HepG2 (cell line): ENCODE measurements around the gene AFAP1L2. TPM values are rescaled to one million over a fixed set of nuclear protein-coding genes. Genes with fewer than 3 reads are reported as not detected.

Experiments used
- ATAC-seq: fragments of 200-7000 bp; cut with Tn5 transposase; 3 replicates; pipeline ENCODE4 v1.9.1; 2020; ENCODE audit warnings: mild to moderate bottlenecking, moderate library complexity
- BruUV-seq: library from RNA; stranded (reverse); fragments of 400-500 nt; replicated peaks from 2 replicates; lab custom pipeline; 2021; lab: Mats Ljungman, UMichigan
- CTCF ChIA-PET: fragments of 300-600 bp; formaldehyde crosslinking; extraction: SDS; loops from one replicate; lab custom pipeline; 2021; ENCODE audit warnings: low total read pairs, inconsistent platforms, low intra/inter-chr PET ratio; lab: Yijun Ruan, JAX
- POLR2A ChIA-PET: fragments of 350-600 bp; sonication (Branson Sonifier 250); formaldehyde crosslinking; loops from one replicate; lab custom pipeline; 2020; ENCODE audit warnings: antibody characterized with exemption, inconsistent platforms; lab: Yijun Ruan, JAX
- DNase-seq: peaks from one replicate; pipeline ENCODE4 v3.0.0-alpha.2; 2015; ENCODE audit warnings: low spot score
- FAIRE-seq: peaks from 3 replicates; lab custom pipeline; 2011; peaks lifted over from hg19 to GRCh38; lab: Jason Lieb, UNC
- H2AFZ ChIP-seq: one replicate; pipeline ENCODE4 v1.6.1; 2011; ENCODE audit warnings: low read length, inconsistent platforms
- H3K27ac ChIP-seq: fragments of 300-600 bp; 3 replicates; pipeline ENCODE4 v1.8.0; 2011; ENCODE audit warnings: mixed run types, mild to moderate bottlenecking, mixed read lengths, low read length, inconsistent platforms; ENCODE audit not compliant: insufficient read depth; ENCODE audit errors: extremely low read length
- H3K27me3 ChIP-seq, 2 experiments: fragments of 200-600 bp in 1 of 2; 2 replicates in 1 of 2; 3 replicates in 1 of 2; pipeline versions ENCODE4 v1.6.0 to v1.8.0; 2011; ENCODE audit warnings: low read length in 2 of 2, mild to moderate bottlenecking in 2 of 2, moderate library complexity in 2 of 2, inconsistent platforms in 1 of 2; ENCODE audit not compliant: insufficient read depth in 2 of 2, control insufficient read depth in 1 of 2
- H3K36me3 ChIP-seq, 2 experiments: fragments of 200-600 bp in 1 of 2; replicated peaks in 1 of 2; 2 replicates in 1 of 2; 3 replicates in 1 of 2; pipeline versions ENCODE4 v1.5.1 to v1.8.0; 2011; ENCODE audit warnings: low read length in 2 of 2, inconsistent platforms in 1 of 2; ENCODE audit not compliant: insufficient read depth in 2 of 2, control insufficient read depth in 1 of 2
- H3K4me1 ChIP-seq: 2 replicates; pipeline ENCODE4 v1.5.1; 2012; ENCODE audit warnings: low read length, inconsistent platforms; ENCODE audit not compliant: insufficient read depth
- H3K4me2 ChIP-seq: 2 replicates; pipeline ENCODE4 v1.6.0; 2011; ENCODE audit warnings: low read depth, low read length, inconsistent platforms
- H3K4me3 ChIP-seq, 3 experiments: fragments of 200-600 bp in 1 of 3; sonication (generic), shearing (Covaris generic) in 1 of 3; replicated peaks in 1 of 3; 2 replicates each; pipeline ENCODE4 v1.5.1; 2011 to 2016; ENCODE audit warnings: low read length in 3 of 3, inconsistent platforms in 2 of 3, low read depth in 2 of 3, mild to moderate bottlenecking in 2 of 3, control low read depth in 1 of 3, mixed read lengths in 1 of 3; ENCODE audit not compliant: insufficient read depth in 1 of 3
- H3K79me2 ChIP-seq: one replicate; pipeline ENCODE4 v1.6.1; 2011; ENCODE audit warnings: low read length, inconsistent platforms; ENCODE audit not compliant: insufficient read depth
- H3K9ac ChIP-seq: 2 replicates; pipeline ENCODE4 v1.6.0; 2011; ENCODE audit warnings: mild to moderate bottlenecking, low read depth, low read length, inconsistent platforms; ENCODE audit not compliant: insufficient read depth
- H3K9me3 ChIP-seq: 2 replicates; pipeline ENCODE4 v1.5.1; 2012; ENCODE audit warnings: mild to moderate bottlenecking, low read length
- H4K20me1 ChIP-seq: 2 replicates; pipeline ENCODE4 v1.6.0; 2011; ENCODE audit warnings: inconsistent platforms, mild to moderate bottlenecking, low read length, moderate library complexity; ENCODE audit not compliant: insufficient read depth
- KLF9 ChIP-seq: IDR thresholded peaks from 2 replicates; pipeline ENCODE4 v1.6.1; 2016; ENCODE audit warnings: low read depth
- STAT5B ChIP-seq: sonication (generic); formaldehyde crosslinking; IDR thresholded peaks from 2 replicates; pipeline ENCODE4 v1.4.0; 2020; ENCODE audit warnings: missing genetic modification reagents
- ZBTB38 ChIP-seq: sonication (generic); formaldehyde crosslinking; IDR thresholded peaks from 2 replicates; pipeline ENCODE4 v1.5.1; 2020; ENCODE audit warnings: mild to moderate bottlenecking, missing genetic modification reagents
- ZNF121 ChIP-seq: sonication (generic); formaldehyde crosslinking; IDR thresholded peaks from 2 replicates; pipeline ENCODE4 v1.5.0; 2020; ENCODE audit warnings: mild to moderate bottlenecking, missing genetic modification reagents
- ZNF343 ChIP-seq: sonication (generic); formaldehyde crosslinking; IDR thresholded peaks from 2 replicates; pipeline ENCODE4 v1.4.0; 2020; ENCODE audit warnings: mild to moderate bottlenecking, missing genetic modification reagents
- ZNF614 ChIP-seq: IDR thresholded peaks from 2 replicates; pipeline ENCODE4 v1.6.1; 2018; ENCODE audit warnings: missing biosample characterization, missing genetic modification reagents, inconsistent platforms, borderline replicate concordance
- ZNF777 ChIP-seq: sonication (generic); formaldehyde crosslinking; IDR thresholded peaks from 2 replicates; pipeline ENCODE4 v1.4.0; 2020; ENCODE audit warnings: missing genetic modification reagents
- WGBS: methylation state at CpG from one replicate; pipeline ENCODE4 v1.1.6; 2017; ENCODE audit warnings: low lambda C conversion rate; 5-methylcytosine and 5-hydroxymethylcytosine counted together
- in situ Hi-C: cut with HindIII; loops from 2 replicates; pipeline ENCODE4 v1.10.0; 2017; ENCODE audit warnings: low pct_unique_long_range_greater_than_20kb; ENCODE audit not compliant: extremely low pct_ligation_motif_present
- intact Hi-C: fragments of 100-400 bp; cut with micrococcal nuclease; formaldehyde crosslinking; loops from one replicate; pipeline ENCODE4 v1.10.0; 2022; ENCODE audit not compliant: unreplicated experiment
- polyA plus RNA-seq, 8 experiments: library from polyadenylated mRNA; depleted of rRNA in 3 of 8; stranded (reverse) in 7 of 8; unstranded in 1 of 8; fragments of >200 nt; fragmentation: Illumina TruSeq in 4 of 8; extraction: Trizol in 4 of 8; gene quantifications; 2 replicates each; pipeline versions ENCODE4 v1.2.1 to v1.2.3, GENCODE V29; 2011 to 2016; ENCODE audit warnings: low read depth in 4 of 8, missing spikeins in 1 of 8, mixed read lengths in 1 of 8; ENCODE audit not compliant: insufficient read depth in 1 of 8
- total RNA-seq, 5 experiments: library from RNA; depleted of rRNA; stranded (reverse); fragments of >200 nt; fragmentation: Illumina TruSeq; extraction: Trizol; gene quantifications; 2 replicates each; pipeline ENCODE4 v1.2.3, GENCODE V29; 2016; ENCODE audit warnings: low read depth in 1 of 5
- TF ChIP-seq, protein P1 (sequence below): sonication (generic); formaldehyde crosslinking; IDR thresholded peaks from 2 replicates; pipeline ENCODE4 v1.5.1; 2020; ENCODE audit warnings: missing genetic modification reagents, mild to moderate bottlenecking, borderline replicate concordance
- TF ChIP-seq, protein P2 (sequence below): sonication (generic); formaldehyde crosslinking; IDR thresholded peaks from 2 replicates; pipeline ENCODE4 v1.9.0; 2021; ENCODE audit warnings: missing genetic modification reagents, borderline replicate concordance
- TF ChIP-seq, protein P3 (sequence below): sonication (generic); formaldehyde crosslinking; IDR thresholded peaks from 2 replicates; pipeline ENCODE4 v1.8.1; 2023; ENCODE audit warnings: mild to moderate bottlenecking, missing genetic modification reagents

Gene AFAP1L2
- total and polyA plus RNA-seq, 2 of the 13 experiments (the other 11 are each of a cell fraction or from before 2014, with no cell fraction given) = not detected

DNA sequence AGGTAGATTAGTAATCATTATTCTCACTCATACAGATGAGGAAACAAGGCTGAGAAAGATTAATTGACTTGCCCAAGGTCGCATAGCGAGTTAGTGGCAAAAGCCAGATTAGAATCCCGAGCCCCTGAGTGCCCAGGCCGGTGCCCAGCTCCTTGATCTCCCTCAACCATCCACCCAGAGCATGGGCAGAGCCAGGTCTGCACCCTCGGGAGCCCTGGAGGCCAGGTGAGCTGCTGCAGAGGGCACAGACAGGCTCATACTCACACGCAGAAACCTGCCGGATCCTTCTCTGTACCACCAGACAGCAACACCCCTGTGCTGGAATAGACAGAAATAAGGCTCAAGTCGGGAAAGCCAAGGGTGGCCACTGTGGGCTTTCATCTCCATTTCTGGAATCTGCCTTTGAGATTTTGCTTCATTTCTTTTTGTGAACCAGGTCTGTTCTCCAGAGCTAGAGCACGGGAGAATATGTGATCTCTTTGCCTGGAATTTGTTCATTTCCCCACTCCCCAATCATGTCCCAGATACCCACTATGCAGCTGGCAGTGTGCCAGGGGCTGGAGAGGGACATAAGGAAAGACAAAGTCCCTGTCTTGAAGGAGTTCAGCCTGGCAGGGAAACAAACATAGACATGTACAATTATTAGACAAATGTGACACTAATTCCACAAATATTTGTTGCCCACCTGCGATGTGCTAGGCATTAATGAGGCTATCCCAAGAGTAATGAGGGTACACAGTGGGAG lies 5.5 kb downstream of the AFAP1L2 start:
- H2AFZ ChIP-seq = no peak overlapping the region
- ATAC-seq (0 out of 3 replicates have a peak, but pooled peaks have one; percentile 38), FAIRE-seq (no peak), DNase-seq (no peak)
- POLR2A ChIA-PET = no interaction called here
- no peak overlapping the region for H3K4me3 ChIP-seq
- H3K36me3 ChIP-seq = no peaks in the 10 kb centered on the region
- CTCF ChIA-PET = no interaction called here
- no peaks in the 10 kb centered on the region for H3K4me1 ChIP-seq
- TF ChIP-seq, protein P1, sequence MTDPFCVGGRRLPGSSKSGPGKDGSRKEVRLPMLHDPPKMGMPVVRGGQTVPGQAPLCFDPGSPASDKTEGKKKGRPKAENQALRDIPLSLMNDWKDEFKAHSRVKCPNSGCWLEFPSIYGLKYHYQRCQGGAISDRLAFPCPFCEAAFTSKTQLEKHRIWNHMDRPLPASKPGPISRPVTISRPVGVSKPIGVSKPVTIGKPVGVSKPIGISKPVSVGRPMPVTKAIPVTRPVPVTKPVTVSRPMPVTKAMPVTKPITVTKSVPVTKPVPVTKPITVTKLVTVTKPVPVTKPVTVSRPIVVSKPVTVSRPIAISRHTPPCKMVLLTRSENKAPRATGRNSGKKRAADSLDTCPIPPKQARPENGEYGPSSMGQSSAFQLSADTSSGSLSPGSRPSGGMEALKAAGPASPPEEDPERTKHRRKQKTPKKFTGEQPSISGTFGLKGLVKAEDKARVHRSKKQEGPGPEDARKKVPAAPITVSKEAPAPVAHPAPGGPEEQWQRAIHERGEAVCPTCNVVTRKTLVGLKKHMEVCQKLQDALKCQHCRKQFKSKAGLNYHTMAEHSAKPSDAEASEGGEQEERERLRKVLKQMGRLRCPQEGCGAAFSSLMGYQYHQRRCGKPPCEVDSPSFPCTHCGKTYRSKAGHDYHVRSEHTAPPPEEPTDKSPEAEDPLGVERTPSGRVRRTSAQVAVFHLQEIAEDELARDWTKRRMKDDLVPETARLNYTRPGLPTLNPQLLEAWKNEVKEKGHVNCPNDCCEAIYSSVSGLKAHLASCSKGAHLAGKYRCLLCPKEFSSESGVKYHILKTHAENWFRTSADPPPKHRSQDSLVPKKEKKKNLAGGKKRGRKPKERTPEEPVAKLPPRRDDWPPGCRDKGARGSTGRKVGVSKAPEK (CRISPR knock-in tag) = no peak
- no peak for TF ChIP-seq ZBTB38 (CRISPR knock-in tag)
- TF ChIP-seq KLF9 (CRISPR knock-in tag) = no peak
- TF ChIP-seq, protein P2, sequence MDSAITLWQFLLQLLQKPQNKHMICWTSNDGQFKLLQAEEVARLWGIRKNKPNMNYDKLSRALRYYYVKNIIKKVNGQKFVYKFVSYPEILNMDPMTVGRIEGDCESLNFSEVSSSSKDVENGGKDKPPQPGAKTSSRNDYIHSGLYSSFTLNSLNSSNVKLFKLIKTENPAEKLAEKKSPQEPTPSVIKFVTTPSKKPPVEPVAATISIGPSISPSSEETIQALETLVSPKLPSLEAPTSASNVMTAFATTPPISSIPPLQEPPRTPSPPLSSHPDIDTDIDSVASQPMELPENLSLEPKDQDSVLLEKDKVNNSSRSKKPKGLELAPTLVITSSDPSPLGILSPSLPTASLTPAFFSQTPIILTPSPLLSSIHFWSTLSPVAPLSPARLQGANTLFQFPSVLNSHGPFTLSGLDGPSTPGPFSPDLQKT (CRISPR knock-in tag) = no peak
- TF ChIP-seq ZNF777 (CRISPR knock-in tag) = no peak
- no peak for TF ChIP-seq STAT5B (CRISPR knock-in tag)
- TF ChIP-seq ZNF343 (CRISPR knock-in tag) = no peak
- TF ChIP-seq, protein P3, sequence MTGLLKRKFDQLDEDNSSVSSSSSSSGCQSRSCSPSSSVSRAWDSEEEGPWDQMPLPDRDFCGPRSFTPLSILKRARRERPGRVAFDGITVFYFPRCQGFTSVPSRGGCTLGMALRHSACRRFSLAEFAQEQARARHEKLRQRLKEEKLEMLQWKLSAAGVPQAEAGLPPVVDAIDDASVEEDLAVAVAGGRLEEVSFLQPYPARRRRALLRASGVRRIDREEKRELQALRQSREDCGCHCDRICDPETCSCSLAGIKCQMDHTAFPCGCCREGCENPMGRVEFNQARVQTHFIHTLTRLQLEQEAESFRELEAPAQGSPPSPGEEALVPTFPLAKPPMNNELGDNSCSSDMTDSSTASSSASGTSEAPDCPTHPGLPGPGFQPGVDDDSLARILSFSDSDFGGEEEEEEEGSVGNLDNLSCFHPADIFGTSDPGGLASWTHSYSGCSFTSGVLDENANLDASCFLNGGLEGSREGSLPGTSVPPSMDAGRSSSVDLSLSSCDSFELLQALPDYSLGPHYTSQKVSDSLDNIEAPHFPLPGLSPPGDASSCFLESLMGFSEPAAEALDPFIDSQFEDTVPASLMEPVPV (CRISPR knock-in tag) = no peak
- no peak for TF ChIP-seq ZNF614
- TF ChIP-seq ZNF121 (CRISPR knock-in tag) = no peak
- no peak overlapping the region for H3K9ac ChIP-seq
- H3K9me3 ChIP-seq = no peaks in the 10 kb centered on the region
- BruUV-seq = no TSS peak
- 21% methylated on average over 10 of the region's 10 CpGs for WGBS
- intact Hi-C loops (no loop called here), in situ Hi-C loops (no loop called here)
- no peaks in the 10 kb centered on the region for H4K20me1 ChIP-seq
- peaks cover 10 to 76% of the 10 kb centered on the region in 2 experiments for H3K27me3 ChIP-seq
- no peak overlapping the region for H3K27ac ChIP-seq
- no peak overlapping the region for H3K4me2 ChIP-seq
- H3K79me2 ChIP-seq = no peaks in the 10 kb centered on the region
